T-helper 17 cell (primary cell): ENCODE measurements around the gene MAB21L4. TPM values are rescaled to one million over a fixed set of nuclear protein-coding genes. Genes with fewer than 3 reads are reported as not detected.

Experiments used
- ATAC-seq: fragments of 150-1000 bp; cut with Tn5 transposase; 2 replicates; pipeline ENCODE4 v1.10.0; 2021; ENCODE audit warnings: mild to moderate bottlenecking, moderate library complexity
- DNase-seq, 3 donors: peaks; one replicate each; pipeline versions ENCODE4 v3.0.0 to v3.0.0-alpha.2; 2020 to 2021
- H3K9me3 ChIP-seq: one replicate; pipeline ENCODE4 v1.7.0; 2013; ENCODE audit warnings: low read length, mild to moderate bottlenecking; ENCODE audit not compliant: control insufficient read depth, poor library complexity, severe bottlenecking
- H3K27ac Mint-ChIP-seq: one replicate; pipeline ENCODE4 v1.8.0; 2022; ENCODE audit warnings: mild to moderate bottlenecking, moderate library complexity, mixed read lengths
- H3K27me3 Mint-ChIP-seq: one replicate; pipeline ENCODE4 v1.8.0; 2022; ENCODE audit warnings: mixed read lengths
- H3K36me3 Mint-ChIP-seq: one replicate; pipeline ENCODE4 v1.8.0; 2022; ENCODE audit warnings: low read depth, mixed read lengths
- H3K4me1 Mint-ChIP-seq: one replicate; pipeline ENCODE4 v1.8.0; 2022; ENCODE audit warnings: mild to moderate bottlenecking, mixed read lengths
- H3K4me3 Mint-ChIP-seq: one replicate; pipeline ENCODE4 v1.8.0; 2022; ENCODE audit warnings: mild to moderate bottlenecking, moderate library complexity, mixed read lengths
- total RNA-seq, 4 donors: library from RNA in 2 of 4; stranded (reverse) in 2 of 4; gene quantifications; one replicate each; pipeline ENCODE4 v1.2.3 and lab custom pipeline; 2022 to 2026

The MAB21L4 gene
- total RNA-seq, 2 donors from 2014 or later: not detected

- ATAC-seq (no peak), DNase-seq (peak in 1 of 3 donors; percentile 7)
- no peaks in the 10 kb centered on the region for H3K27me3 Mint-ChIP-seq
- no peak overlapping the region for H3K27ac Mint-ChIP-seq
- no peaks in the 10 kb centered on the region for H3K36me3 Mint-ChIP-seq
- no peak overlapping the region for H3K4me3 Mint-ChIP-seq
- H3K4me1 Mint-ChIP-seq: peaks cover 2% of the 10 kb centered on the region
- H3K9me3 ChIP-seq: no peaks in the 10 kb centered on the region
Observed at GRCh38 chr2:240878341-240878936, 17.5 kb downstream of the MAB21L4 start.

DNA sequence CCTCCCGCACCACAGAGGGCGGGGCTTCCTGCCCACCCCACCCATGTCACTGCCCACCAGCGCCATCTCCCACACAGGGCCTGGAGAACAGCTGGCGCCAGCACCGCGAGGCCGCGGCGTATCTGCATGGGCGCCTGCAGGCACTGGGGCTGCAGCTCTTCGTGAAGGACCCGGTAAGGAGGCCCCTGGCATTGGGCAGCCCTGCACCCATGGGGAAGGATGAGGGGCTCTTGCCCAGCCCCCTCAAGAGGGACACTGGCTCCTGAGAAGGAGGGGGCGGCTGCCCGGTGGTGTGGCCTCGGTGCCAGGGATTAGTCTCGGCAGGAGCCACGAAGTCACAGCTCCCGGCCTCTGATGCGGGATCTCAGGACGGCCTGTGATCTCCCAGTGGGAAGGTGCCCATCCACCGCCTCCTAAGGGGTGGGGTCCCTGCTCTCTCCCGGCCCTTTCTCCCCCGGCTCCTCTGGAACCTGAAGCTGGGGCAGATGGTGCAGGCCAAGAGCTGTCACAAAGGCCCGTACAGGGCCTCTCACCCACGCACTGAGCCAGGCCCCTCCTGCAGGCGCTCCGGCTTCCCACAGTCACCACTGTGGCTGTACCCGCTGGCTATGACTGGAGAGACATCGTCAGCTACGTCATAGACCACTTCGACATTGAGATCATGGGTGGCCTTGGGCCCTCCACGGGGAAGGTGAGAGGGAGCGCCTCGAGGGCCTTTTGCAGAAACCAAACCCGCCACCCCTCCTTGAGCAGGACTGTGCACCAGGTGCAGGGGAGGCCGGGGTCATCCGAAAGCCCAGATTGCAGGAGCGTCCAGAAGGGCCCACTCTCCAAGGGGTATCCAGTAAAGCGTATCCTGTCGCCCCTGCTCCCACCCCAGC is 18.3 kb downstream of the MAB21L4 start:
- Mint-ChIP-seq H3K27me3 (no peaks in the 10 kb centered on the region), H3K27ac (no peak overlapping the region), H3K36me3 (no peaks in the 10 kb centered on the region), H3K4me3 (no peak overlapping the region), H3K4me1 (peaks cover 2% of the 10 kb centered on the region)
- ATAC-seq (no peak), DNase-seq (peak in 1 of 3 donors; percentile 6)
- no peaks in the 10 kb centered on the region for H3K9me3 ChIP-seq

DNA sequence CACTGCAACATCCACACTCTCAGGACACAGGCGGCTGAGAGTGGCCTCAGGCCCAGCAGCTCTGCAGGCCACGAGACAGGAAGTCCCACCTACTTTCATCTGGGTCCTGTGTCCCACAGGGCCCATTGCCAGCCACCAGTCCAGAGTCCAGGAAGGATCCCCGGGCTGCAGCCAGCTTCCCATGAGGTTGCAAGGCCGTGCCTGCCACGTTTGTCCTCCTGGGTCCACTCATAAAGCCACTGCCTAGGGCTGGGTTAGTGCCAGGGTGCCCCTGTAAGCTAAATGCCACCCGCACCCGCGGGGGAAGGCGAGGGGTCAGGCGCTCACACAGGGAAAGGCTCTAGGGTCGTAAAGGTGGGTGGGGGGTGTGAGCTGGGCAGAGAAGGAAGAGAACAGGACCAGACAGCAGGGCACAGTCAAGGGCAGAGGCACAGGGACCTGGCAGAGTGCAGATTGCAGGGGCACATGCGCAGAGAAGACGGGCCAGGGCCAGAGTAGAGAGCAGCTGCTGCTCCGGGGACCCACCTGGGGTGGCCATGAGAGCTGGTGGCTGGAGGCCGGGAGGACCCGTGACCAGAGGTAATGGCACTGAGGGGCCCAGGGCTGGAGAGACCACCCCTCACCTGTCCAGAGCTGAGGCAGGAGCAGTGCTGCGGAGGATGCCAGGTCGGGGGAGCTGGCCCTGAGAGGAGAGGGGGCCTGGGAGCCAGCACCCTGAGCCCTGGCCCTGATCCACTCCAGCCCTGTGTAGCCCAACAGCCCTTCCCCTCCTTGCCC is 19.3 kb downstream of the MAB21L4 start:
- H3K4me1 Mint-ChIP-seq: peaks cover 2% of the 10 kb centered on the region
- no peak overlapping the region for H3K4me3 Mint-ChIP-seq
- no peaks in the 10 kb centered on the region for H3K9me3 ChIP-seq
- ATAC-seq (no peak), DNase-seq (peak in 1 of 3 donors; percentile 9)
- no peak overlapping the region for H3K27ac Mint-ChIP-seq
- H3K36me3 Mint-ChIP-seq: no peaks in the 10 kb centered on the region
- H3K27me3 Mint-ChIP-seq: no peaks in the 10 kb centered on the region

DNA sequence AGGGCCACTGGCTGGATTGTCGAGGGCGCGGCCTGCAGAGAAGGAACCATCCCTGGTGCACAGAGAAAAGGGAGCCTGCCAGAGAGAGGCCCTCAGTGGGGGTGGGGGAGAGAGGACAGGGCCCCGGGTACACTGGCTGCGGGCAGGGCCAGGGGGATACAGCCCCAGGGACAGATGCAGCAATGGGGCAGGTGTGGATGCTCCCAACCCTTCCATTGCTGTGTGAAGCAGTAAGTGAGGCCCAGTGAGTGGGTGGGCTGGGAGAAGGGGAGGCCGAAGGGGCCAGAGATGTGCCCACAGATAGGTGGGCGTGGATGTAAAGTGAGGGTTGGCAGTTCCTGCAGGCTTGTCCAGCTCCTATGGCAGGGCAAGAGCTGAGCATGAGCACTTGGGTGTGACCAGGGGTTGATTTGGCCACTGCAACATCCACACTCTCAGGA is 19.9 kb downstream of the MAB21L4 start:
- no peaks in the 10 kb centered on the region for H3K27me3 Mint-ChIP-seq
- H3K4me3 Mint-ChIP-seq: no peak overlapping the region
- no peaks in the 10 kb centered on the region for H3K9me3 ChIP-seq
- no peak for ATAC-seq
- peaks cover 2% of the 10 kb centered on the region for H3K4me1 Mint-ChIP-seq
- H3K27ac Mint-ChIP-seq: no peak overlapping the region
- H3K36me3 Mint-ChIP-seq: no peaks in the 10 kb centered on the region
- DNase-seq: peak in 1 of 3 donors; percentile 4

- H3K27ac Mint-ChIP-seq: no peak overlapping the region
- H3K27me3 Mint-ChIP-seq: no peaks in the 10 kb centered on the region
- H3K36me3 Mint-ChIP-seq: no peaks in the 10 kb centered on the region
- H3K4me3 Mint-ChIP-seq: no peak overlapping the region
- no peak for ATAC-seq
- no peaks in the 10 kb centered on the region for H3K9me3 ChIP-seq
- peak in 1 of 3 donors; percentile 7 for DNase-seq
- peaks cover 2% of the 10 kb centered on the region for H3K4me1 Mint-ChIP-seq
Observed at GRCh38 chr2:240875228-240876034, 20.5 kb downstream of the MAB21L4 start.

GRCh38 chr2:240874715-240875227 is 21.2 kb downstream of the MAB21L4 start:
- H3K27me3 Mint-ChIP-seq: no peaks in the 10 kb centered on the region
- no peaks in the 10 kb centered on the region for H3K36me3 Mint-ChIP-seq
- ATAC-seq (no peak), DNase-seq (no peak)
- no peak overlapping the region for H3K4me3 Mint-ChIP-seq
- H3K9me3 ChIP-seq: no peaks in the 10 kb centered on the region
- H3K27ac Mint-ChIP-seq: no peak overlapping the region
- no peaks in the 10 kb centered on the region for H3K4me1 Mint-ChIP-seq

- H3K27me3 Mint-ChIP-seq: no peaks in the 10 kb centered on the region
- H3K27ac Mint-ChIP-seq: no peak overlapping the region
- no peaks in the 10 kb centered on the region for H3K9me3 ChIP-seq
- no peaks in the 10 kb centered on the region for H3K36me3 Mint-ChIP-seq
- H3K4me1 Mint-ChIP-seq: no peaks in the 10 kb centered on the region
- ATAC-seq (no peak), DNase-seq (peak in 1 of 3 donors; percentile 6)
- no peak overlapping the region for H3K4me3 Mint-ChIP-seq
Observed at GRCh38 chr2:240873805-240874714, 21.9 kb downstream of the MAB21L4 start.

GRCh38 chr2:240873098-240873788 is 22.7 kb downstream of the MAB21L4 start:
- Mint-ChIP-seq H3K4me3 (no peak overlapping the region), H3K4me1 (no peaks in the 10 kb centered on the region), H3K27me3 (peaks cover 2% of the 10 kb centered on the region), H3K36me3 (no peaks in the 10 kb centered on the region), H3K27ac (no peak overlapping the region)
- no peak for ATAC-seq
- no peaks in the 10 kb centered on the region for H3K9me3 ChIP-seq
- DNase-seq: peak in 1 of 3 donors; percentile 8

GRCh38 chr2:240872317-240873097 is 23.4 kb downstream of the MAB21L4 start:
- H3K9me3 ChIP-seq: no peaks in the 10 kb centered on the region
- DNase-seq (peak in 1 of 3 donors; percentile 3), ATAC-seq (no peak)
- Mint-ChIP-seq H3K4me3 (no peak overlapping the region), H3K27ac (no peak overlapping the region), H3K4me1 (no peaks in the 10 kb centered on the region), H3K27me3 (peaks cover 9% of the 10 kb centered on the region), H3K36me3 (no peaks in the 10 kb centered on the region)

DNA sequence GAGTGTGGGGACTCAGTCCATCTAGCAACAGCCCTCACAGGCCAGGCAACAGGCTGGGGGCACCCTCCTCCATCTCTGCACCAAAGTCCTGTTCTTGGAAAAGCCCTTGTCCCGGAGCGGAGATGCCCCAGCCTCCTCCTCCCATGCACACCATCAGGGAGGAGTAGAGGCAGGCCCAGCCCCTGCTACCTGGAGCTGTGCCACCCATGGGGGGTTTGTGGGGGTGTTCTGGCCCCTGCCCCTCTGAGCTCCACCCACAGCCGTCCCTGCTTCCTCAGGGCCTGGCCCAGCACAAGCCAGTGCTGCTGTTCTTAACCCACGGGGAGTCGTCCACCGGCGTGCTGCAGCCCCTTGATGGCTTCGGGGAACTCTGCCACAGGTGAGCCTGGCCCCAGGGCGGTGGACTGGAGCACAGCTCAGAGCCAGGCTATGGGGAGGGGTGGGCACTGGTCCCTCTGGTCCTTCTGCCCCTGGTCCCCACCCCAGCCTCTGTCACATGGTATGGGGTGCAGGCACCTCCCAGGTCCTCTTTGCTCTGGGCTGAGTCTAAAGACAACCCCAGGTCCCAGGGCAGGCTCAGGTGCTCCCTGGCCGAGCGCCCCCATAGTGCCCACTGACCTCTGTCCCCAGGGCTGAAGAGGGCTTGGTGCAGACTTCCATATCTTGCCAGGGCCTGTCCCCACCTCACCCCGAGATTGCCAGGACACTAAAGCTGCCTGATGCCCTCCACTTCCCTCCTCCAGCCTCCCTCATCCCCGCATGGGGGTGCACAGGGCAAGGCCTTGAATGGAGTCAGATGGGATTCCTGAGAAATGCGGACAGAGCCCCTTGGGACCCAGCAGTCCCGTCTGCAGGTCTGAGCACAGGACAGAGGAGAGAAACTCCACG is 24.6 kb downstream of the MAB21L4 start:
- no peak overlapping the region for H3K4me3 Mint-ChIP-seq
- H3K9me3 ChIP-seq: no peaks in the 10 kb centered on the region
- H3K4me1 Mint-ChIP-seq: no peaks in the 10 kb centered on the region
- ATAC-seq: no peak
- no peaks in the 10 kb centered on the region for H3K36me3 Mint-ChIP-seq
- DNase-seq: no peak
- no peak overlapping the region for H3K27ac Mint-ChIP-seq
- H3K27me3 Mint-ChIP-seq: peaks cover 20% of the 10 kb centered on the region
